ENCODE measurements around the gene RSRC1.
"Not testable (repeated sequence)": the region's sequence is repeated elsewhere in the genome, so short reads cannot be mapped to it uniquely, and the experiment has no call there.

GRCh38 chr3:158495398-158495902, 385.6 kb downstream of the RSRC1 start:
- TF ChIP-seq POLR2A, POLR2AphosphoS5 (IDR thresholded peaks at IDR 0.05; ENCODE audit: low read depth, low read length): not testable (repeated sequence)

All from GM12892 (cell line).